ENCODE measurements around the gene SOD2.

GRCh38 chr6:159646116-159646515 lies 46.9 kb downstream of the SOD2 start:
- TF ChIP-seq, protein P1, sequence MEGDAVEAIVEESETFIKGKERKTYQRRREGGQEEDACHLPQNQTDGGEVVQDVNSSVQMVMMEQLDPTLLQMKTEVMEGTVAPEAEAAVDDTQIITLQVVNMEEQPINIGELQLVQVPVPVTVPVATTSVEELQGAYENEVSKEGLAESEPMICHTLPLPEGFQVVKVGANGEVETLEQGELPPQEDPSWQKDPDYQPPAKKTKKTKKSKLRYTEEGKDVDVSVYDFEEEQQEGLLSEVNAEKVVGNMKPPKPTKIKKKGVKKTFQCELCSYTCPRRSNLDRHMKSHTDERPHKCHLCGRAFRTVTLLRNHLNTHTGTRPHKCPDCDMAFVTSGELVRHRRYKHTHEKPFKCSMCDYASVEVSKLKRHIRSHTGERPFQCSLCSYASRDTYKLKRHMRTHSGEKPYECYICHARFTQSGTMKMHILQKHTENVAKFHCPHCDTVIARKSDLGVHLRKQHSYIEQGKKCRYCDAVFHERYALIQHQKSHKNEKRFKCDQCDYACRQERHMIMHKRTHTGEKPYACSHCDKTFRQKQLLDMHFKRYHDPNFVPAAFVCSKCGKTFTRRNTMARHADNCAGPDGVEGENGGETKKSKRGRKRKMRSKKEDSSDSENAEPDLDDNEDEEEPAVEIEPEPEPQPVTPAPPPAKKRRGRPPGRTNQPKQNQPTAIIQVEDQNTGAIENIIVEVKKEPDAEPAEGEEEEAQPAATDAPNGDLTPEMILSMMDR (IDR thresholded peaks at IDR 0.05 in 4 of 5, conservative IDR thresholded peaks at IDR 0.05 in 1 of 5): no peak
- no peak for TF ChIP-seq POLR2A (IDR thresholded peaks at IDR 0.05)
